HFFc6 (cell line): ENCODE results near the gene TH. TPM values are rescaled to one million over a fixed set of nuclear protein-coding genes. Genes with fewer than 3 reads are reported as not detected.
A peak's percentile ranks its signal among the peaks of the same experiment; 100 is the strongest.

ENCODE experiments used
- DNase-seq: peaks from one replicate; pipeline ENCODE4 v3.0.0-alpha.2; 2018
- H3K27ac Mint-ChIP-seq: 2 replicates; pipeline ENCODE4 v1.8.0; 2020; ENCODE audit warnings: mild to moderate bottlenecking, mixed read lengths
- H3K27me3 Mint-ChIP-seq: 2 replicates; pipeline ENCODE4 v1.8.0; 2021; ENCODE audit warnings: mild to moderate bottlenecking, moderate library complexity, mixed read lengths; ENCODE audit not compliant: insufficient read depth
- H3K36me3 Mint-ChIP-seq: 2 replicates; pipeline ENCODE4 v1.8.0; 2021; ENCODE audit warnings: low read depth, mixed read lengths
- H3K4me1 Mint-ChIP-seq: 2 replicates; pipeline ENCODE4 v1.8.0; 2020; ENCODE audit warnings: low read depth, mixed read lengths
- H3K4me3 Mint-ChIP-seq: 2 replicates; pipeline ENCODE4 v1.8.0; 2020; ENCODE audit warnings: mild to moderate bottlenecking, moderate library complexity, mixed read lengths
- H3K9me3 Mint-ChIP-seq: 2 replicates; pipeline ENCODE4 v1.8.0; 2020; ENCODE audit warnings: mild to moderate bottlenecking, mixed read lengths
- total RNA-seq, 6 experiments: library from RNA; stranded (reverse); fragmentation: NEBNext Ultra II Directional; extraction: Animal tissue kit (Norgen Biotek cat#: 25700); gene quantifications; 2 replicates in 1 of 6; 3 replicates in 5 of 6; pipeline ENCODE4 v1.2.3, GENCODE V29; 2021
- TF ChIP-seq, protein P1 (sequence below): fragments of 200-600 bp; sonication (generic); IDR thresholded peaks from 2 replicates; pipeline ENCODE4 v1.5.0; 2021; ENCODE audit warnings: antibody characterized with exemption, mild to moderate bottlenecking

Gene TH
- total RNA-seq, 6 experiments from 2014 or later = not detected

DNA sequence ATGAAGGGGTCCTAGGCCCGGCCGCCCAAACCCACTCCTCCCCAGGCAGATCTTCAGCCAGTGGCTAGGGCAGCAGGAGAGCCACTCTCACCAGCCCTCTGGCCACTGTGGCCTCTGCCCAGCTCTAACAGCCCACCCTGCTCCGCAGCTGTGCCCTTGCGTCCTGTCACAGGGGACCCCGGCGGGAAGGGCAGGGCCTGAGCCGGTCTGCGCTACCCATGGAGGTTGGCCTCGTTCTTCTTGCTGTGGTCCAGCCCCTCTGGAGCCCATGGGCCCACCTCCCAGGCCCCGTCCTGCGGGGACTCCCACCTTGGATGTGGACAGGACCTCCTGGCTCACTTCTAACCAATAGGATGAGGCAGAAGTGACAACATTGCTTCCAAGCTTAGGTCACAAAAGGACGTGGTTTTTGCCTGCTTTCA, 38.3 kb upstream of the TH start:
- H3K27ac Mint-ChIP-seq = no peak overlapping the region
- TF ChIP-seq, protein P1, sequence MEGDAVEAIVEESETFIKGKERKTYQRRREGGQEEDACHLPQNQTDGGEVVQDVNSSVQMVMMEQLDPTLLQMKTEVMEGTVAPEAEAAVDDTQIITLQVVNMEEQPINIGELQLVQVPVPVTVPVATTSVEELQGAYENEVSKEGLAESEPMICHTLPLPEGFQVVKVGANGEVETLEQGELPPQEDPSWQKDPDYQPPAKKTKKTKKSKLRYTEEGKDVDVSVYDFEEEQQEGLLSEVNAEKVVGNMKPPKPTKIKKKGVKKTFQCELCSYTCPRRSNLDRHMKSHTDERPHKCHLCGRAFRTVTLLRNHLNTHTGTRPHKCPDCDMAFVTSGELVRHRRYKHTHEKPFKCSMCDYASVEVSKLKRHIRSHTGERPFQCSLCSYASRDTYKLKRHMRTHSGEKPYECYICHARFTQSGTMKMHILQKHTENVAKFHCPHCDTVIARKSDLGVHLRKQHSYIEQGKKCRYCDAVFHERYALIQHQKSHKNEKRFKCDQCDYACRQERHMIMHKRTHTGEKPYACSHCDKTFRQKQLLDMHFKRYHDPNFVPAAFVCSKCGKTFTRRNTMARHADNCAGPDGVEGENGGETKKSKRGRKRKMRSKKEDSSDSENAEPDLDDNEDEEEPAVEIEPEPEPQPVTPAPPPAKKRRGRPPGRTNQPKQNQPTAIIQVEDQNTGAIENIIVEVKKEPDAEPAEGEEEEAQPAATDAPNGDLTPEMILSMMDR = no peak
- no peaks in the 10 kb centered on the region for H3K4me1 Mint-ChIP-seq
- no peak for DNase-seq
- no peak overlapping the region for H3K4me3 Mint-ChIP-seq
- no peaks in the 10 kb centered on the region; the same call in 1 of the 2 replicates for H3K9me3 Mint-ChIP-seq
- H3K36me3 Mint-ChIP-seq = no peaks in the 10 kb centered on the region
- H3K27me3 Mint-ChIP-seq = peaks cover 45% of the 10 kb centered on the region

DNA sequence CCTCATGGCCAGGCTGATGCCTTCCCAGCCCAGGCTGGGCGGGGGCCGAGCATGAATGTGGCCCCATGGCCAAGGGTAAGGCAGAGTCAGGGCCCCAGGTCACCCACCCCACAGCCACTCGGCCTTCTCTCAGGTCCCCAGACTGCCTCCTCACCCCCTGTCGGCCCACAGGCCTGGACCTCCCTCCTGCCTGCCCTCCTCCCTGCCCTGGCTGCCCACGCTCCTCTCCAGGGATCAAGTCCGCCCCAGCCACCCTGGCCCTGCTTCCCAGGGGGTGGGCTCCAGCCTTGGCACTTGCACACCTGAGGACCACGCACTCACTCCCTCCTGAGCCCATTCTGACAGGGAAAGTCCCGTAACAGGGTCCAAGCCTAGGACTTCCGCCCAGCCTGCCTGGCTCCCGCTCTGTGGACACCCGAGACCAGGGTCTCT, 37.8 kb upstream of the TH start:
- no peak for DNase-seq
- Mint-ChIP-seq H3K4me1 (no peaks in the 10 kb centered on the region), H3K27me3 (peaks cover 45% of the 10 kb centered on the region), H3K27ac (no peak overlapping the region), H3K4me3 (no peak overlapping the region), H3K9me3 (no peaks in the 10 kb centered on the region; the same call in 1 of the 2 replicates), H3K36me3 (no peaks in the 10 kb centered on the region)
- TF ChIP-seq, protein P1 = no peak

DNA sequence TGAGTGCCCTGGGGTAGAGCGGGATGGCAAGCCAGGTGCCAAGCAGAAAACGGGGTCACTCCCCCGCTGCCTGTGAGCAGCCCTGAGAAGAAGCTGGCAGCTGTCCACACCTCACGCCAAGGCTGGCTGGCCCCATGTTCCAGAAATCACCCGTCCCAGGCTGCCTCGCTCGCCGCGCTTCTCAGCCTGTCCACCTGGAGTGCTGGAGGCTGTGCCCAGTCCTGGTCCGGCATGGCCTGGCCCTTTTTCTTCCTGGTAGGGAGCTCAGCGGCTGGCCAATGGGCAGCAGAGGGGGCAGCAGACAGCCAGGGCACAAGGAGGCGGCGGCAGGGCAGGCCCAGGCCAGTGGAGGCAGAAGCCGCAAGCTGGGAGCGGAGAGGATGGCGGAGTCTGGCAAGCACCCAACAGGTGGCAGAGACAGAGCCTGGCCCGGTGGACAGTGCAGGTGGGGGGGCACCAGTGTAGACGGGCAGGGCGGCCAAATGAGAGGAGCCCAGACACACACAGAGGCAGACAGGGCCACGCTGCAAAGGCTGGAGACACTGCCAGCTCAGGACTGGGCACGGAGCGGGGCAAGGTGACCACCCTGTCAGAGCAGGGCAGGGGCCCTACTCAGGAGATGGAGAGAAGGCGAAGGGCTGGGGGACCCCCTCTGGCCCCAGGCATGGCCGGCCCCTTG, 37.2 kb upstream of the TH start:
- peaks cover 41% of the 10 kb centered on the region for H3K27me3 Mint-ChIP-seq
- H3K4me1 Mint-ChIP-seq = no peaks in the 10 kb centered on the region
- no peak overlapping the region for H3K27ac Mint-ChIP-seq
- H3K9me3 Mint-ChIP-seq = no peaks in the 10 kb centered on the region; the same call in 1 of the 2 replicates
- H3K4me3 Mint-ChIP-seq = no peak overlapping the region
- TF ChIP-seq, protein P1 = peak; percentile 20; the same call in 1 of the 2 replicates
- H3K36me3 Mint-ChIP-seq = no peaks in the 10 kb centered on the region
- DNase-seq = no peak

DNA sequence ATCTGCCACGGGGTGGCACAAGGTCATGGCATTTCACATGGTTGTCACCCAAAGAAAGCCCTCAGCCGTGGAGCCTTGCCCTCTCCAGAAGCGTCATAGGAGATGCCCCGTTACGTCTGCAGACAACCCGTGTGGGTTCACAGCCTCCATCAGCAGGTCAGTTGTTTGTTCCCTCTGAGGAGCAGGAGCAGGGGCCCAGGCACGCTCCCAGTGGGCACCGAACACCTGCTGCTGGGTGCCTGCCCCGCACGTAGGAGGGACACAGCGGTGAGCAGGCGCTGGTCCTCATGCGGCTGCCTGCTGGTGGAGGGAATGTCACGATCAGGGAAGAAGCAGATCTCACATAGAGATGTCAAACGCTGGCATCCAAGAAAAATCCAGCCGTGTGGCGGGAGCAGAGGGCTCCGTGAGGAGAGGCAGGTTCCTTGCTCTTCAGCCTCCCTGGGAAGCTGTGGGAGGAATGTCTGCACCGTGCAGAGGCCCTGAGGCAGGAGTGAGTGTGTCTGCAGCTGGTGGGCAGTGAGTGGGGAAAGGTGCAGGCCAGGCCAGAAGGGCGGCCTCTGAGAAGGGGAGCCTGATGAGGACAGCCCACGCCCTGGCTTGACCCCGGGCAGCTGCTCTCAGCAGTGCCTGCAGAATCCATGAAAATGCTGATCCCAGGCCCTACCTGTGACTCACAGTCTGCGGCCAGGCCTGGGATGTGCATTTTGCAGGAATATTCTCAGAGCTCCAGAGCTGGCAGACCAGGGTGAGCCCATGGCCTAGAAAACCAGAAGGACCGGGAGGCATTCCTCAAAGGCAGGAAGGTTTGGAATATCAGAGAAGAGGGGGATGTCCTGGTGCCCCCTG, 36.4 kb upstream of the TH start:
- Mint-ChIP-seq H3K9me3 (no peaks in the 10 kb centered on the region; the same call in 1 of the 2 replicates), H3K27ac (no peak overlapping the region), H3K36me3 (no peaks in the 10 kb centered on the region), H3K4me1 (no peaks in the 10 kb centered on the region), H3K4me3 (no peak overlapping the region), H3K27me3 (peaks cover 35% of the 10 kb centered on the region)
- no peak for DNase-seq
- TF ChIP-seq, protein P1 = no peak

DNA sequence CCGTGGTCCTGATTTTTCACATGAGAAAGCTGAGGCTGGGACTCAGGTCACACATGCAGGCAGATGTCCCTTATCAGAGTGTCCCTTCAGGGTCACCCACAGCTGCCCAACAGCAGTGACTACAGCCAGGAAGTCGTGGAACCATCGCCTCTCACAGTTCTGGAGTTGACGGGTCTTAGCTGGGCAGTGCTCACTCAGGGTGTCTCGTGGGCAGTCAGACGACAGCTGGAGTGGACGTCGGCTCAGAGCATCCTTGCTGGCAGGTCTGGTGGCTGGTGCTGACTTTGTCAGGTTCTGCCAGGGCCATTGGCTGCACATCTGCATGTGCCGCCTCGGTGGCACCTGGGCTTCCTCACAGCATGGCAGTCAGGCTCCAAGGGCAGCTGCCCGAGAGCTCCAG, 35.6 kb upstream of the TH start:
- Mint-ChIP-seq H3K4me3 (no peak overlapping the region), H3K9me3 (no peaks in the 10 kb centered on the region; the same call in 1 of the 2 replicates), H3K27ac (no peak overlapping the region), H3K4me1 (no peaks in the 10 kb centered on the region), H3K27me3 (peaks cover 29% of the 10 kb centered on the region), H3K36me3 (no peaks in the 10 kb centered on the region)
- no peak for DNase-seq
- TF ChIP-seq, protein P1 = no peak
